GM18951 (cell line): Measurements from ENCODE around the gene PPP6R3.

ENCODE experiments used
- POLR2A ChIP-seq: IDR thresholded peaks from 4 replicates; pipeline ENCODE4 v1.6.1; 2011; ENCODE audit warnings: mild to moderate bottlenecking; ENCODE audit not compliant: insufficient read length, insufficient read depth; ENCODE audit errors: extremely low read depth
- in situ Hi-C: fragments of 300-500 bp; cut with MboI; formaldehyde crosslinking; loops from one replicate; pipeline ENCODE4 v1.12.0; 2022; ENCODE audit warnings: low sequenced_read_pairs, mixed read lengths, inconsistent platforms; ENCODE audit not compliant: unreplicated experiment

The PPP6R3 gene

DNA sequence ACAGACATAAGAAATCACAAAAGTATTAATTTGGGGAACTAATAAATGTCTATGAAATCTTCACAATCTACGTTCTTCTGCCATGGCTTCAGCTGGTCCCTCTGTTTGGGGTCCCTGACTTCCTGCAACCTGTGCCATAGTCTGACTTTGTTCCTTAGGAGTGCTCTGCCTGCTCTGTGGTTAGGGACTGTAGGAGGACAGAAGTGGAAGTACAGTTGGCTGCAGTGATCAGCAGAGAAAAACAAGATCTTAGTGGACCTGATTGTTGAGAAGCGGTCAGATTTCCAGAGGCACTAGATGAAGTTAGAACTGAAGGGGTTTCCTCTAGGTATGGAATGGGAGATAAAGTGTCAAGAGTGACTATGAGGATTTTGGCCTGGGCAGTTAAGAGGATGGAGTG, 80.6 kb downstream of the PPP6R3 start:
- in situ Hi-C loops, result no loop called here
- TF ChIP-seq POLR2A, result no peak

DNA sequence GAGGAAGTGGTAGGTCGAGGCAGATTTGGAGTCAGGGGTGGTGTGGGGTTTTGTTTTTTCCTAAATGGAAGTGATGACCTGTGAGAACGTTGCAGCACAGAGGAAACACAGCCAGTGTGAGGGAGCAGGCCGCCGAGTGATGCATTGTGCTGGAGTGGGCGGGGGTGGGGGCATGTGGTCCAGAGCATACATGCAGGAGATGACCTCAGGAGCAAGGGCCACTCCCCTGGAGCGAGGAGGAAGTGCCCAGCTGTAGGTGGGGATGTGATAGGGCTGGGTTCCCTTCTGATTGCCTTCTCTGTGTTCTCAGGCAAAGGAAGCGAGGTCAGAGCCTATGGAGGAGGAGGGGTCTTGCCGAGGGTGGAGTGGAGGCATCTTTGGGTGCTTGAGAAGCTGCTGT, 81.4 kb downstream of the PPP6R3 start:
- in situ Hi-C loops, result no loop called here
- TF ChIP-seq POLR2A, result no peak

DNA sequence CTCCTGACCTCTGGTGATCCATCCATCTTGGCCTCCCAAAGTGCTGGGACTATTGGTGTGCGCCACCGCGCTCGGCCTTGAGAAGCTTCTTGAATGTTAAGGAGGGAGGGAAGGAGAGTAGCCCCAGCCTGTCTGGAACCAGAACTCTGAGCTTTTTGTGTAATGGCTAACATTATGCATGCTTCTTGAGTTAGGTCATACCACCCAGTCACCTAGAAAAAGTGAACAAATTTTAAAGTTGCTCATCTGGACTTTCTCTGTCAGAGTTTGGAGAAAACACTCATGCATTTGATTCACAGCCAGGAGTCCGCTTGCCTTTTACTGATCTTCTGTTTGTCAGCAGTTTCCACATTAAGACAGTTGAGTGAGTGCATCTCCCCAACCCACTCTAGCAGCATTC, 82.1 kb downstream of the PPP6R3 start:
- no peak for TF ChIP-seq POLR2A
- in situ Hi-C loops, result no loop called here

DNA sequence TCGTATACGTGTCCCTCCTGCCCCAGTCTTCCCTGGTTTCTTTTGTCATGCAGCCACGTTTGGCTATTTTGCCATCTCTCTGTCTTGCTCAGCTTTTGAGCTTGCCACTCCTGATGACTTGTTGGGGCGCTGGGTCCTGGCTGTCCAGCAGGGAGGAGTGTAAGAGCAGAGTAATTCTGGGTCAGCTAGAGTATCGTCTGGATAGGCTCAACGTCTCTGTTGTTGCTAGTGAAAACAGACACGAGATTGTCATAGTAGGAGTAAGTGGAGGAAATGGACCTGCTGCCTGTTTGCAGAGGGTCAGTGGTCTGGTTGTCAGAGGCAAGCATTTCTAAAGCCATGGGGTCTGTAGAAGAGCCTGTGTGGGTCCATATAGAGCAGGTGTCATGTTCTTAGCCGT, 83.0 kb downstream of the PPP6R3 start:
- in situ Hi-C loops, result no loop called here
- no peak for TF ChIP-seq POLR2A

DNA sequence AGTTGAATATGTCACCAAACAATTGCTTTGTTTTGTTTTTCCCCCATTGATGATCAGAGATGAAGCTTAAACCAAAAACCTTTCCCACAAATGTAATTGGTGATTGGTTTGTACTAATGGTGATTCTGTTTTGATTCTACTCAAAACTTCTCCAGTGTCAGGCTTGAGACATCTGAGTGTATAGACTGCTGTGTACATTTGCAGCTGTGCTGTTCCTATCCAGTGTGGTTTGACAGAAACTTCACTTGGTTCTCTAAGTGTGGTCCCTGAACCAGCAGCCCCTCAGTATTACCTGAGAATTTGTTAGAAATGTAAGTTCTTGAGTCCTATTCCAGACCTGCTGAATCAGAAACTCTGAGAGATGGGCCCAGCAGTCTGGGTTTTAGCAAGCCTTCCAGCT, 84.8 kb downstream of the PPP6R3 start:
- no peak for TF ChIP-seq POLR2A
- in situ Hi-C loops, result no loop called here

DNA sequence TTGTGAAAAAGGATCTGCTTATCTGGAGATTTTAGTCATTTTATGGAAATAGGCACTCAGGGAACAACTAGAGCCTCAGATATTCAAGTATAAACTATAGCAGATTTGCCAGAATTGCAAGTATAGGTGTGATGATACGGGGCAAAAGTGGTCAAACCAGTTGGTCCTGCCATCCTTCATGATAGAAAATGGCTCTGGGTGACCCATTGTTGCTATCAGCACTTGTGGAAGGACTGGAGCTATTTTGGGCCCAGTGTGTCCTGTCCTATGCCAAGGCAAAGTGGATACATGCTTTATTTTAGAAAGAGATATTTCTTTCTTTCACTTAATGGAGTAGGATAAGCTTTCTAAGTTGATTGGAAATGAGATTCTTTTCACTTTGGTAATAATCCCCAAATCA, 85.2 kb downstream of the PPP6R3 start:
- in situ Hi-C loops, result no loop called here
- TF ChIP-seq POLR2A, result no peak

DNA sequence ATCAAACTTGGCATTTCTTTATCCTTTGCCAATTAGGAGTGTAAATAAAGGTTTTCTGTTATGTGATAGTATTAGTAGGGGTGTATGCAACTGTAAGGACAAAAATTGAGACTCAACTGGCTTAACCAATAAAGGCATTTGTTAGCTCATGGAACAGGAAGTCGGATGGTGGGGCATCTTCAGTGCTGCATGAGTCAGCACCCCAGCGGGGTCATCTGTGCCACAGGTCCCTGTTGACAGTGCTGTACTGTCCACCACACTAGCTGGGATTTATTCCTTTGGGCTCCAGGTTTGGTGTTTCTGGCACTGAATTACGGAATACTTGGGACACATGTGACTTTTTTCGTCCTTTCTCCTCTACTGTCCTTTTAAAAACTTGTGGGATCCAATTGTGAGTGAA, 86.0 kb downstream of the PPP6R3 start:
- in situ Hi-C loops, result no loop called here
- TF ChIP-seq POLR2A, result no peak

DNA sequence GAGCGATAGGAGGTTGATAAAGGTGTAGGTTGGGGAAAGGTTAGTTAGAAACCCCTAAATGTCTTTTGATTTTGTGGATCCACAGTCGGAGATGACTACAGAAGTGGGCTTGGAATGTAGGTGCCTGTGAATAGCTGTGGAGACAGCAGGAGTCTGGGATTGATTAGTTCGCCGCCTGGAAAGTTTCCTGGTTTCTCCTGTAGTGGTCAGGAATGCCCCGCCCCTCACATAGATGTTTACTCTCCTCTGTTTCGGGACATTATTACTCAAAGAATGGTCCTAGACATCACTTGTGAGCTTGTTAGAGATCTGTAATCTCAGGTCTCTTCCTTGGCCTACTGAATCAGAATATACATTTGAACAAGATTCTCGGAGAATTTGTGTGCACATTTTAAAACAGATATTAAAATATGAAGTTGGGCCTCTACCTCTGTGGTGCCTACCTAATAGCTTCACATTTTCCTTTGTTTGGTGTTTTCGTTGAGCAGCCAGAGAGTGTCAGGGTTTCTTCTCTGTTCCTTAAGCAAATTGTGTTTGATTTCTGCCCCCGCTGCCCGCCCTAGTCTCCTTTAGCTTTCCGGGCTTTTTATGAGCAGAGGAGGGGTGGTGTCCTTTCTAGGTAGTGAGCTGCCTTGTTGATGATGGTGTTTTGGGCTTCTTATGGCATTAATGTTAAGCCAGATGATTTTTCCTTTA, 89.4 kb downstream of the PPP6R3 start:
- no peak for TF ChIP-seq POLR2A
- in situ Hi-C loops, result no loop called here

DNA sequence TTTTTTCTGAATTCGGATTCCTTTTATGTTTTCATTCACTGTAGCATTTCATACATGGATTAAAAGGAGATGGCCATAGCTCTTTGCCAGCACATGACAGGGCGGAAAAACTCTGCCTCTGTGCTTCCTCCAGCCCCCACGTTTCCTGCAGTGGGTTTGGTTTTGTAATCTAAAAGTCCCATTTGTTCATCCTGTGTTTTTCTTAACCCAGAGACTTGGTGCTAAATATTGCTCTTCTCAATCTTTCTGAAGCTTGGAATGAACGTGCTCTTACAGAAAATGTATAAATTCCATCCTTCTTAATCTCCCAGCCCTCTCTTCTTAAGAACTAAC, 89.9 kb downstream of the PPP6R3 start:
- in situ Hi-C loops, result no loop called here
- no peak for TF ChIP-seq POLR2A

DNA sequence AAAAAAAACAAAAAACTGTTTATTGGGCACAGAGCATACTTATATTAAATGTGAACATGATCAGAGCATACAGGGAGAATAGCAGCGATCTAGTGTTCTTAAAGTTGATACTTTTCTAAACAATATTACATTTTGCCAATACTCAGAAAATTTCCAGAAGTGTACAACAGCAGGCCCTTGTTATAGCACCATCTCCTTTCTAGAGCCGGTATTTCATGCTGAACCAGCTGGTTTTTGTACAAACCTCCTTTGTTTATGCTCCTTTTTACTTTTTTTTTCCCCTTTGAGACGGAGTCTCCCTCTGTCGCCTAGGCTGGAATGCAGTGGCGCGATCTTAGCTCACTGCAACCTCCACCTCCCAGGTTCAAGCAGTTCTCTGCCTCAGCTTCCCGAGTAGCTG, 90.7 kb downstream of the PPP6R3 start:
- no peak for TF ChIP-seq POLR2A
- in situ Hi-C loops, result no loop called here

DNA sequence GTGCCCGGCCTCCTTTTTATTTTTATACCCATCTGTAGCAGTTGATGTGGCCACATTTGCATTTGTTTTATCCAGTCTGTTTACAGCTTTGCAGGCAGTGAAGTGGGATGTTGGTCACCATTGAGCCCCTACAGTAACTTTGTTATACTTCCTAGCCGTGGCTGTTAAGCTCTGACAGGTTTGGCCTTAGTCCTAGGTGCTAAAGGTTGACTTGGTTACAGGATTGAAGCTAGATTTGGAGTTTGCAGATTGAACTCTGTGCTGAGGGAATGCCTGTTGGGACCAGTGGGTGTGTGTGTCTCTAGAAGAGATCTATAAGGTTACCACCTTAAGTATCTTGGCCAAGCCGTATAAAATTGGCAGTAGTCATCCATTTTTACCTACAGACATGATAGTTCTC, 91.2 kb downstream of the PPP6R3 start:
- in situ Hi-C loops, result no loop called here
- no peak for TF ChIP-seq POLR2A

DNA sequence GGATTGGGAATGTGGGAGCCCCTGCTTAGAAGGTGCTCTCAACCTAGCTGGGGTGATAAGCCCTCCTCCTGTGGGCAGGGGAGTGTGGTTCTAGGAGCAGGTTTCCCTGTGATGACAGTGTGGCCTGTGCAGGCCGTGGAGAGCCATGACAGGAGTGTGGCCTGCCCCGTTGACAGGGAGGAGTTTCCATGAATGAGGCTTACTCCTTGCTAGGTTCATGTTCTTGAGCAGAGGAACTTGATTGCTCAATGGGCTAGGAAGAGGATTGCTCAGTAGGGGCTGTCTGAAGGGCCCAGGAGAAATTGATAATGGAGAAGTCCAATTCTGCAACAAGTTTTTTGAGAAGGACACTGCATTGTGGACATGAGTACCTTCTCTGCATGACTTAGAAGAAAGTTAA, 92.0 kb downstream of the PPP6R3 start:
- TF ChIP-seq POLR2A, result no peak
- in situ Hi-C loops, result no loop called here

DNA sequence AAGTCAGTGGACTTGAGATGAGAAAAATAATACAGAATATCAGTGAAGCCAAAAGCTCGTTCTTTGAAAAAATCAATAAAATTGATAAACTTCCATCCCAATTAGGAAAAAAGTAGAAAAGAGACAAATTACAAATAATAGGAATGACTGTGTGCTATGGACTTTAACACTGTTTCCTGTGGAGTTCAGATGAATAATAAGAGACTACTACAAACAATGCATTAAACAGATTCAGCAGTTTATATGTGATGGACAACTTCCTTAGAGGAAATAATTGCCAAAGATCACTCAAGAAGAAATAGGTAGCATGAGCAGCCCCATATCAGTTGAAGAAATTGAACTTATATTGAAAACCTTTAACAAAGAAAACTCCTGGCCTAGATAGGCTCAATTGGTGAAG, 99.7 kb downstream of the PPP6R3 start:
- in situ Hi-C loops, result no loop called here

DNA sequence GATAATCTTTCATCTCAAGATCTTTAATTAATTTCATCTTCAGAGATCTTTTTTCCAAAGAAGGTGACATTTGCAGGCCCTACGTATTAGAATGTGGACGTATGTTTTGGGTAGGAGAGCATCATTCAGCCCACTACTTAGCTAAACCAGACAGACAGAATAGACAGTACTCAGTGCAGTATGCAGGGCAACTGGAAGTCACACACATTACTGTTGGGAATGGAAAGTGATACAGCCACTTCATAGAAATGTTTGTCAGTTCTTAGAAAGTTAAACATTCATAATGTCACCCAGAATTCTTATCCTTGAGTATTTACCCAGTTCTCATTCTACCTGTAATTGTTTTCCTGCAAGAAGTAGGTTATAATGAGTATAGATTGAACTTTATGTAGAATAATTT, 102.9 kb downstream of the PPP6R3 start:
- in situ Hi-C loops, result no loop called here

More for the DNA sequence above, 99.7 kb downstream of the PPP6R3 start:
- no peak for TF ChIP-seq POLR2A

DNA sequence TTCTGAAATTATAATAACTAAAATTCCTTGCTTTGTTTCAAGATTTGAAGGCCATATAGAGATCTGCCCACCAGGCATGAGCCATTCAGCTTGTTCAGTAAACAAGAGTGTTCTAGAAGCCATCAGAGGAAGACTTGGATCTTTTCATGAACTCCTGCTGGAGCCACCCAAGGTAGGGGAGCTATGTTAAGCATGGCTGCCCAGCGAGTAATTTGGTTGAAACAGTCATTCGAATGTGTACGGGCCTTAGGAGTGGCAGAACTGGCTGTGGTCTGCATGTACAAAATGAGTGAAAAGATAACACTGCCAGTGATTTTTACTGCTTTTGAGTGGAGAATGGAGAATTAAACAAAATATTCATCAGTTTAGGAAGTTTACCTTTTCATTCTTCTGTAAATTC, 103.7 kb downstream of the PPP6R3 start:
- in situ Hi-C loops, result no loop called here
- TF ChIP-seq POLR2A, result no peak

More for the DNA sequence above, 102.9 kb downstream of the PPP6R3 start:
- no peak for TF ChIP-seq POLR2A
